ENCODE measurements around the gene CCDC157. TPM values are rescaled to one million over a fixed set of nuclear protein-coding genes. Genes with fewer than 3 reads are reported as not detected.

The CCDC157 gene
- total RNA-seq, result 2.0 and 2.9 TPM in 2 replicates

DNA sequence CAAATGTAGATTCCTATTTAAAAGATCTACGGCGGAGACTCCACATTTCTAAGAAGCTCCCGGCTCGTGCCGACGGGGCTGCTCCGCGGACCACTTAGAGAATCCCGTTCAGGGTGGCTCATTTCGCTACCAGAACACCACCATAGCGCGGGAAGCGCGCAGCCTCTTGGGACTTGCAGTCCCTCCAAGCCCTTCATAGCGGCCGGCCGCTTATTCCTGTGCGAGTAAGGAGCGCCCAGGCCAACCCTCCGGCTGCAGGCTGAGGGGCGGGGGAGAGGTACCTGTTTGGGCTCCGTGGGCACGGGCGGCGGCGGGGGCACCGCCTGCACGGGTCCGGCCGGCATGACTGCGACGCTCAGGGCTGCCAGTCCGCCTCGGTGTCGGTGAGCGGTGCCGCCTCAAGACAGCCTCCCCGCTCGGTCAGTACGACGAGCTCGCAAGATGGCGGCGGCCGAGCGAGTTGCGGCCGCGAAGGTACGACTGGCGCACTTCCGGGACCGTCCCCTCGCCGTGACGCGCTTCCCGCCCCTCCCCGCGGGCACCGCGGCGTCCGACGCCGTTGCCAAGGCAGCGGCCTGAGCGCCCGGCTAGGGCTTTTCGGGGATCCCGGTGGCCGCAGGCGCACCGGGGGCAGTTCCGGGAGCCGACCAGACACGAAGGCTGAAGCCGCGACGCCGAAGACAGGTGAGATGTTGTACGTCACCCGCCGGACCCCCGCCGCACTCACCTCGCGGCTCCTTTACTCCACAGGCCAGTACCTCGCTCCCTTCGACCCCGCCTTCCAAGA lies at the start of gene CCDC157, which contains the start of gene SF3A1:
CCDC157 (plus strand) TSS at position 559 of the 787 bp plus-strand sequence. CDS start 8,994 bp downstream, outside the sequence.
SF3A1 (minus strand) TSS at position 446 of the 787 bp plus-strand sequence; CDS start at position 344, 102 bp downstream.

GRCh38 chr22:30326706-30327362 lies 30.0 kb upstream of the CCDC157 start, which contains the start of gene TBC1D10A:
Gene TBC1D10A, minus strand, starts transcription at chr22:30326941. Its CDS starts 60 bp downstream, at chr22:30326881.

DNA sequence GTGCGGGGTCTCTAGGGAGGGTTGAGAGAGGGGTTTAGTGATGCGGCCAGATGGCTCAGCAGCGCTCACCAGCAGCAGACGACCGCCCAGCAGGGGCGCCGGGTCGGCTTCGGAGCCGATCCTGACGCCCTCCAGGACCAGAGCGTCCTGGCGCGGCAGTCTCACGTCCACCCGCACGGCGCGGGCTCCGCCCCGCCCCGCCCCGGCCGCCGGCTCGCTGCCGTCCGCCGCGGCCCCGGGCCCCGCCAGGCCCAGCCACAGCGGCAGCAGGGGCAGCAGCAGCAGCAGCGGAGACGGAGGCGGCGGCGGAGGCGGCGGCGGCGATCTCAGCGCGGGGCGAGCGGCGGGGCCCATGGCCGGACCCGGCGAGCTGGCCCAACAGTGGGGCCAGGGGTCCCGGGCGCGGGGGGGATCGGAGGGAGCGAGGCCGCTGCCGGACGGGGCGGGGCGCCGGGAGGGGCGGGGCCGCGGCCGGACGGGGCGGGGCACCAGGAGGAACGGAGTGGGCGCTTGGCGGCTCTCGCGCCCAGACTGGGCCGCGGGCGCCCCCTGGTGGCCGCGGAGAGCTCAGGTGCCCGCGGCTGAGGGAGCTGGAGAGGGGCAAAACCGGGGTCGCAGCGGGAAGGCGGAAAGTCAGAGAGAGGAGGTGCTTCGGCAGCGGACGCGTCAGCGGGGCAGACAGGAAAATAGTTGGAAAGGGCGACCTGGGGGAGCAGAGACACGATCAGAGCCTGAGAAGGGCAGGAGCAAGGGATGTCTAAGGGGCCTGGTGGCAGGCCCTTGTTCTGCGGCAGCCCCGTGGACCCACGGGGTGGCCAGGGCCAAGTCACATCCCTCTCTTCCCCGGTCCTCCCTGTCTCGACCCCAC lies 30.4 kb downstream of the CCDC157 start, which contains the start of gene RNF215:
RNF215 (minus strand) TSS at position 452 of the 868 bp plus-strand sequence; CDS start at position 354, 98 bp downstream.

GRCh38 chr22:30396871-30397655 lies 40.3 kb downstream of the CCDC157 start, which contains the start of gene SEC14L2:
Gene SEC14L2, plus strand, starts transcription at chr22:30397018. Its CDS starts 99 bp downstream, at chr22:30397117.

GRCh38 chr22:30425616-30426387 lies 69.0 kb downstream of the CCDC157 start, which contains the start of gene MTFP1:
Gene MTFP1, plus strand, starts transcription at chr22:30425768. Its CDS starts 112 bp downstream, at chr22:30425880.

Other genes with a start within 250 kb of the CCDC157 start
- gene LIF, start 110.2 kb upstream of the CCDC157 start, total RNA-seq, result 2.0 and 9.7 TPM in 2 replicates
- gene OSM, start 90.2 kb upstream of the CCDC157 start, total RNA-seq, result not detected in 2 replicates
- 19.1 and 20.8 TPM in 2 replicates for gene CASTOR1, start 67.5 kb upstream of the CCDC157 start, total RNA-seq
- 15.1 and 23.5 TPM in 2 replicates for gene TBC1D10A, start 30.1 kb upstream of the CCDC157 start, total RNA-seq
- 16.1 and 25.1 TPM in 2 replicates for gene SF3A1, start 113 bp upstream of the CCDC157 start, total RNA-seq
- gene RNF215, start 30.4 kb downstream of the CCDC157 start, total RNA-seq, result 14.8 and 31.3 TPM in 2 replicates
- gene SEC14L2, start 40.0 kb downstream of the CCDC157 start, total RNA-seq, result 24.6 and 38.6 TPM in 2 replicates
- 15.0 and 20.3 TPM in 2 replicates for gene MTFP1, start 68.8 kb downstream of the CCDC157 start, total RNA-seq
- not detected in 2 replicates for gene SEC14L3, start 115.0 kb downstream of the CCDC157 start, total RNA-seq
- gene SEC14L4, start 148.7 kb downstream of the CCDC157 start, total RNA-seq, result 0.49 TPM in 1 of 2 replicates, not detected in the other
- gene SEC14L6, start 189.7 kb downstream of the CCDC157 start, total RNA-seq, result not detected in 2 replicates
- gene GAL3ST1, start 217.7 kb downstream of the CCDC157 start, total RNA-seq, result not detected in 2 replicates
- gene PES1, start 234.9 kb downstream of the CCDC157 start, total RNA-seq, result 84.7 and 90.6 TPM in 2 replicates

Measured in cardiac atrium fibroblast (primary cell).